Upper lobe of left lung (tissue), 6 donors: ENCODE measurements around the gene DNER. TPM values are rescaled to one million over a fixed set of nuclear protein-coding genes. Genes with fewer than 3 reads are reported as not detected.

Experiments used
- ATAC-seq, 2 donors: fragments of 200-7000 bp; cut with Tn5 transposase; one replicate each; pipeline ENCODE4 v1.9.1; 2022; ENCODE audit warnings: mild to moderate bottlenecking in 2 of 2, moderate library complexity in 2 of 2; ENCODE audit not compliant: low FRiP score in 2 of 2
- DNase-seq, 2 donors: peaks; one replicate each; pipeline ENCODE4 v3.0.0-alpha.2; 2019 to 2020
- H3K27ac ChIP-seq, 4 donors: fragments of 200-600 bp; sonication (generic); one replicate each; pipeline ENCODE4 v1.5.1; 2016 to 2019
- H3K27me3 ChIP-seq, 4 donors: fragments of 200-600 bp; sonication (generic); one replicate each; pipeline ENCODE4 v1.5.1; 2017 to 2019
- H3K36me3 ChIP-seq, 4 donors: fragments of 200-600 bp; sonication (generic); one replicate each; pipeline ENCODE4 v1.5.1; 2016 to 2019
- H3K4me1 ChIP-seq, 4 donors: fragments of 200-600 bp; sonication (generic); one replicate each; pipeline ENCODE4 v1.5.1; 2018 to 2019
- H3K4me3 ChIP-seq, 4 donors: fragments of 200-600 bp; sonication (generic); one replicate each; pipeline ENCODE4 v1.5.1; 2017 to 2019; ENCODE audit warnings: mild to moderate bottlenecking in 2 of 4, moderate library complexity in 1 of 4
- H3K9me3 ChIP-seq, 4 donors: fragments of 200-600 bp; sonication (generic); one replicate each; pipeline ENCODE4 v1.5.1; 2018 to 2019
- CTCF ChIP-seq, 6 experiments: fragments of 450-650 bp in 4 of 6; fragments of 200-600 bp in 2 of 6; sonication (generic) in 2 of 6; IDR thresholded peaks; one replicate each; pipeline ENCODE4 v1.5.1; 2016 to 2019; ENCODE audit warnings: antibody characterized with exemption in 6 of 6
- EP300 ChIP-seq, 4 donors: sonication (generic); formaldehyde crosslinking; IDR thresholded peaks; one replicate each; pipeline ENCODE4 v1.5.1; 2017; ENCODE audit warnings: antibody characterized with exemption in 4 of 4, control low read depth in 2 of 4
- POLR2A ChIP-seq, 4 donors: fragments of 450-650 bp; IDR thresholded peaks; one replicate each; pipeline ENCODE4 v1.5.1; 2016 to 2017; ENCODE audit warnings: antibody characterized with exemption in 4 of 4, mild to moderate bottlenecking in 2 of 4
- POLR2AphosphoS5 ChIP-seq, 2 donors: sonication (generic); formaldehyde crosslinking; IDR thresholded peaks; one replicate each; pipeline ENCODE4 v1.5.1; 2017; ENCODE audit warnings: antibody characterized with exemption in 2 of 2
- WGBS, 2 donors: methylation state at CpG; one replicate each; pipeline ENCODE4 v1.1.5; 2017 to 2018; 5-methylcytosine and 5-hydroxymethylcytosine counted together
- total RNA-seq, 6 donors: library from RNA; depleted of rRNA in 4 of 6; stranded (reverse); fragments of >200 nt in 4 of 6; gene quantifications; one replicate each; pipeline versions ENCODE4 v1.1.0 to v1.2.1, GENCODE V29; 2016 to 2021
- donor health status: DM: no; HTN: no; CAD: no; lungs with moderate emphysema.
- donor health status: DM: no; HTN: yes; CAD: no; lungs with severe emphysema.

The DNER gene
- total RNA-seq, 6 donors from 2014 or later: 0.31 to 2.1 (median 0.98) TPM

- WGBS, 2 donors: 83 to 89% methylated on average over 13 of the region's 13 CpGs
- no peak overlapping the region for H3K4me3 ChIP-seq
- no peak overlapping the region for H3K27ac ChIP-seq
- no peaks in the 10 kb centered on the region for H3K27me3 ChIP-seq
- TF ChIP-seq POLR2A (IDR thresholded peaks at IDR 0.05) (no peak), CTCF (IDR thresholded peaks at IDR 0.05) (no peak), POLR2AphosphoS5 (IDR thresholded peaks at IDR 0.05) (no peak), EP300 (IDR thresholded peaks at IDR 0.05) (no peak)
- H3K4me1 ChIP-seq: no peaks in the 10 kb centered on the region
- no peaks in the 10 kb centered on the region for H3K9me3 ChIP-seq
- no peaks in the 10 kb centered on the region for H3K36me3 ChIP-seq
- ATAC-seq (no peak), DNase-seq (no peak)
Measured at GRCh38 chr2:229543176-229543873, 171.0 kb downstream of the DNER start.

DNA sequence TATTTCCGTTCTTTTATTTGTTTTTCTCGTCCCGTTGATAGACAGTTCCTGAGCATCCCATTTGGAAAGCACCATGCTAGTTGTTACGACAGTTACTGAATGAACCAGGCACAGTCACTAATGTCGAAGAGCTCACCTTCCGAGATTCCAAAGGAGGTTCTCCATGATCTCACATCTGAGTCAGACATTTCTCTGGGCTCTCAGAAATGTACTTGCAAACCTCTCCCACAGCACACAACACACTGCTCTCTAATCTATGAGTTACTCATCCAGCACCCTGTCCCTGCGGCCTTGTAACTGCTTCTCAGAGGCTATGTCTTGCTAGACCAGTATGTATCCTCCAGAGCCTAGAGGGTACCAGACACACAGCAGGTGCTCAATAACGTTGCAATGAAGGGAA is 174.7 kb downstream of the DNER start:
- Histone ChIP-seq H3K36me3 (no peaks in the 10 kb centered on the region), H3K27me3 (no peaks in the 10 kb centered on the region), H3K4me1 (no peaks in the 10 kb centered on the region), H3K27ac (no peak overlapping the region), H3K9me3 (no peaks in the 10 kb centered on the region), H3K4me3 (no peak overlapping the region)
- no peak for ATAC-seq
- 83 to 86% methylated on average over 8 of the region's 8 CpGs for WGBS, 2 donors
- TF ChIP-seq CTCF (IDR thresholded peaks at IDR 0.05) (no peak), POLR2A (IDR thresholded peaks at IDR 0.05) (no peak), POLR2AphosphoS5 (IDR thresholded peaks at IDR 0.05) (no peak), EP300 (IDR thresholded peaks at IDR 0.05) (no peak)
- no peak for DNase-seq

- Histone ChIP-seq H3K27ac (no peak overlapping the region), H3K4me1 (no peaks in the 10 kb centered on the region), H3K36me3 (no peaks in the 10 kb centered on the region), H3K27me3 (no peaks in the 10 kb centered on the region), H3K4me3 (no peak overlapping the region), H3K9me3 (no peaks in the 10 kb centered on the region)
- no peak for DNase-seq
- TF ChIP-seq CTCF (IDR thresholded peaks at IDR 0.05): no peak
- TF ChIP-seq EP300 (IDR thresholded peaks at IDR 0.05): no peak
- TF ChIP-seq POLR2AphosphoS5 (IDR thresholded peaks at IDR 0.05): no peak
- TF ChIP-seq POLR2A (IDR thresholded peaks at IDR 0.05): no peak
- ATAC-seq: no peak
- 89 to 100% methylated on average over 2 of the region's 2 CpGs for WGBS, 2 donors
Measured at GRCh38 chr2:229531594-229531993, 182.8 kb downstream of the DNER start.

DNA sequence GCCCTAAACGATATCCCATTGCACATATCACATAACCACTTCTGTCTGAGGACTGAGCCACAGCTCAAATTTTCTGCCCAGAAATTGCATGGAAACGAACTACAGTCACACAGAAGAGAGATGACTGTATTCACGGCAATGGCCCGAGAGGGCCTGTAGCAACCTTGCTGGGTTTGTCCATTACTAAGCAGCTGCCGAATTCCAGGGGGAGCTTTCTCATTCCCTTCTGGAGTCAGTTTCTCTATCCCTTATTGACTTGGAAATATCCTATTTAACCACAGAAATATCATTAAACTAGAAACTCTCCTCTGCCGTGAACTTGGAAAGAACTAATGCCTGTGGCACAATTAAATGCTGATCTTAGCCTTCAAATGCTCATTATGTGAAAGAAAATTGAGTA is 183.9 kb downstream of the DNER start:
- Histone ChIP-seq H3K36me3 (no peaks in the 10 kb centered on the region), H3K27me3 (no peaks in the 10 kb centered on the region), H3K4me1 (no peaks in the 10 kb centered on the region), H3K4me3 (no peak overlapping the region), H3K9me3 (no peaks in the 10 kb centered on the region), H3K27ac (no peak overlapping the region)
- TF ChIP-seq CTCF (IDR thresholded peaks at IDR 0.05) (no peak), POLR2A (IDR thresholded peaks at IDR 0.05) (no peak), POLR2AphosphoS5 (IDR thresholded peaks at IDR 0.05) (no peak), EP300 (IDR thresholded peaks at IDR 0.05) (no peak)
- ATAC-seq: no peak
- no peak for DNase-seq
- WGBS, 2 donors: 88 to 91% methylated on average over 6 of the region's 6 CpGs

DNA sequence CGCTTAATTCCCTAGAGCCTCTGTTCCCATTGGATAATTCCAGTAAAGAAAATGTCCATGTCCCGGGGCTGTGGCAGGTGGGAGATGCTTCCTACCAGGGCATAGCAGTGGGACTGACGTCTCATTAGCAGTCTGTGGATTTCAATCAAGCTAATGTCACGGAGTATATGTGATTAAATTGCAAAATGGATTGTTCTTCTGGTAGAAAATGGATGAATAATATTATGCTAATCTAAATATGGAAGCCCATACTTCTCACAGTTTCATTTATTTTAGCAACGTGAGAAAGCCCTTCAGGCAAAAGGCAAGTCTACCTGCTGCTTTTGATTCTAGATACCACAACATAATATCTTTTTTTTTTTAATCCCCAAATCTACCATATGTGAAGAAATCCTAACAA is 185.5 kb downstream of the DNER start:
- Histone ChIP-seq H3K27me3 (no peaks in the 10 kb centered on the region), H3K4me3 (no peak overlapping the region), H3K27ac (no peak overlapping the region), H3K9me3 (no peaks in the 10 kb centered on the region), H3K36me3 (no peaks in the 10 kb centered on the region), H3K4me1 (no peaks in the 10 kb centered on the region)
- 87 to 91% methylated on average over 5 of the region's 5 CpGs for WGBS, 2 donors
- ATAC-seq (no peak), DNase-seq (no peak)
- TF ChIP-seq EP300 (IDR thresholded peaks at IDR 0.05): no peak
- no peak for TF ChIP-seq POLR2AphosphoS5 (IDR thresholded peaks at IDR 0.05)
- no peak for TF ChIP-seq CTCF (IDR thresholded peaks at IDR 0.05)
- no peak for TF ChIP-seq POLR2A (IDR thresholded peaks at IDR 0.05)
